NK-92 treated with Interleukin-12 subunit alpha and Interleukin-12 subunit beta, amount 100 ng/mL, for 24 hours (cell line): ENCODE results near the gene CDKN2AIP.

Experiments used
- DNase-seq: peaks from one replicate; lab custom pipeline; 2025; lab: John Stamatoyannopoulos, UW

CDKN2AIP gene

GRCh38 chr4:183495184-183495583, 50.7 kb downstream of the CDKN2AIP start:
- DNase-seq = no peak
